ENCODE measurements around the gene NWD2.
"Not testable (repeated sequence)": the region's sequence is repeated elsewhere in the genome, so short reads cannot be mapped to it uniquely, and the experiment has no call there.

The NWD2 gene, protein sequence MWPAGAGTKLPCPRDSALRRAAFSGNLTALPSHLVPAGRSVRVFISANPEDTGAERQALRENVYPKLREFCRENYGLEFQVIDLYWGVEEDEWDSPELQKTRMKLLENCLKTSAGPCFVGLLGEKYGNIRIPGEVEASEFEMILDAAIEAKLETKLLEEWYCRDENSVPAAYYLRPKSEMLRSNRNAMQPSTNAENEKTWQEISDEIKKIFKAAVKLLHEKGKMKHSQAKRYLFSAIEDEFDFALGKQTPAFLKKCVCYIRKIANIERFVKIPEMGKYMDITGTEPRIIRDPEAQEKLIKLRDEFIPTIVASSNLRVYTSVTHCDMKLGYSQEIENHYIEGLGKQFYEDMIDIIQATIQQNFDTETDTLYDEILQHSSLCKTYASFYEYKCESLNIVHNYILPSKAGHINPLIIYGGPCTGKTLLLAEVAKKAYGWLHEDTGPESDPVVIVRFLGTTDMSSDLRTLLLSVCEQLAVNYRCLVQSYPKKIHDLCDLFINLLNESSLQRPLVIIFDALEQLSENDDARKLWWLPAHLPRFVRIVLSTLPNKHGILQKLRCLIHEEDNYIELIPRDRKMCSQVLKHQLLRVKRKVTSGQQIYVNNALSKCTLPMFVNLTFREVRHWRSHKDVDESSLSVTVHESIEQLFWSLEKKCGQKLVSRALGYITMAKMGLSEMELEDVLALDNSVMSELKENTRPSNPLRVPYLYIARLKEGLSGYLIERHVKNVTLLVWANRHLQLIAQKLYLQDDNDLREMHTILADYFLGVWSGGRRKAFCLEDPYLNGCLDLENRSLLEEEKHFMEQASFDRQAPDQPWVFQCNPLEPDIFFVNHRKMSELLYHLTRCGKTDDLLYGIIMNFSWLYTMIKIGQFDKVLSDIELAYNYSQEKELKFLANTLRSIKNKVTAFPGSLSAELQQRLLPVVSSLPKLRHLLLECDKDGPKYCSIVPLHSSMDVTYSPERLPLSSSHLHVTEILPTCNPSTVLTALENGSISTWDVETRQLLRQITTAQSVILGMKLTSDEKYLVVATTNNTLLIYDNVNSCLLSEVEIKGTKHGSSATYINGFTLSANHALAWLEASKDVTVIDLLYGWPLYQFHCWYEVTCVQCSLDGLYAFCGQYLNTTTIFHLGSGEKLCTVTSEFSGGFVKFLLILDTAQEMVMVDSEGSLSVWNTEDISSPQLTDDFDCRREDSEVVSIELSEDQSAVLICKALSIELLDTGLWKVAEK (N-terminal part only)

DNA sequence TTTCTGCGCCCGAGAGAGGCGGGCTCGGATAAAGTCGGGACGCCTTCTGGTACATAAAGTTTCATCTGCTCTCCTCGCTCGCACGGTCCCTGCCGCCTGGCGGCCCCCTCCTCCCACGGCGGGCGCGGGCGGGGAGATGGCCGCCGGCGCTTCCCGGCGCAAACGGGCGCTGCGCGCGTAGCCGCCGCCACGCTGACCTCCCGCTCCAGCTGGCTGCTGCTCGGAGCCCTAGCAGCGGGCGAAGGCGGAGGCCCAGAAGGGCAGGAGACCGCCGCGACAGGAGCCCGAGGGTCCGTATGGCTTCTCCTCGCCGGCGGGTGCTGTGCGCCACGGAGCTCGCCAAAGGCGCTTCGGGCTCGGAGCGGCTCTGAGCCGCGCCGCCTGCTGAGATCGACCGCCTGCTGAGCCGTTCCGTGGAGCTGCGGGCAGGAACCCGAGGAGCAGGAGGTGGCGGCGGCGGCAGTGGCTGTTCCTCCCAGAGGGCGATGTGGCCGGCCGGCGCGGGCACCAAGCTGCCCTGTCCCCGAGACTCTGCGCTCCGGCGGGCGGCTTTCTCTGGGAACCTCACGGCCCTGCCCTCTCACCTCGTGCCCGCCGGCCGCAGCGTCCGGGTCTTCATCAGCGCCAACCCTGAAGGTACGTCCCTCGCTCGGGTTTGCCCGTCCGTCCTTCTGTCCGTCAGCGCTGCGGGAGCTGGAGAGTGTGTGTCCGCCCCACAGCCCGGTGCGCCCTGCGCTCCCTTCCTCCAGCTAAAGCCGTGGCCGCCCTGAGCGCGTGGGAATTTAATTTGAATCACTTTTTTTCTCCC is at the start of gene NWD2:
Gene NWD2, plus strand, starts transcription at position 161 of the 808 bp plus-strand sequence. Its CDS starts 325 bp downstream, at position 486.
- Histone ChIP-seq H3K36me3 (ENCODE audit: control insufficient read depth, insufficient read depth, low read length) (no peaks in the 10 kb centered on the region), H3K9ac (ENCODE audit: low read depth, low read length) (peak within 1 kb of the TSS; percentile 47), H3K9me3 (ENCODE audit: control insufficient read depth, insufficient read depth, low read length) (no peaks in the 10 kb centered on the region), H3K4me3 (ENCODE audit: low read depth, low read length) (peak within 1 kb of the TSS; percentile 63), H3K4me1 (ENCODE audit: control insufficient read depth, insufficient read depth, low read length) (peaks cover 3% of the 10 kb centered on the region), H3K27me3 (ENCODE audit: control insufficient read depth, insufficient read depth, low read length) (peaks cover 85% of the 10 kb centered on the region)

DNA sequence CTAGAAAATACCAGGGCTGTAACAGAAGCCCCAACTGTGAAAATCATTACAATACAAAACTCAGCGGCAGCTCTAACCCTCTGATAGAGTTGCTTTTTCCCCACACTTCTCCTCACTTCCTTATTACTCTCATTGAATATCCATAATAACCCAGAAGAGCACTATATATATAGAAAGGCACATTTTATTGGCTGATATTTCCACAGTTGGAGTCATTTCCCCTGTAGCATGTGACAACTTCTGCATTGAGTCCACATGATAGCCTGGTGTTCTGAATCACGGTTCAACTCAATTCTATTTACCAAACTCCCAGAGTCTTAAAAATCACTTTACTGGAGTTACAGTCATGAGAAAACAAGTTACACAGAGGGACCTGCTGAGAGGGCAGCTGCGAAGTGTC is 46.6 kb upstream of the NWD2 start:
- H3K9me3 ChIP-seq (ENCODE audit: control insufficient read depth, insufficient read depth, low read length): no peaks in the 10 kb centered on the region
- no peaks in the 10 kb centered on the region for H3K27me3 ChIP-seq (ENCODE audit: control insufficient read depth, insufficient read depth, low read length)
- no peak overlapping the region for H3K4me3 ChIP-seq (ENCODE audit: low read depth, low read length)
- H3K4me1 ChIP-seq (ENCODE audit: control insufficient read depth, insufficient read depth, low read length): no peaks in the 10 kb centered on the region
- H3K9ac ChIP-seq (ENCODE audit: low read depth, low read length): no peak overlapping the region
- H3K36me3 ChIP-seq (ENCODE audit: control insufficient read depth, insufficient read depth, low read length): no peaks in the 10 kb centered on the region

DNA sequence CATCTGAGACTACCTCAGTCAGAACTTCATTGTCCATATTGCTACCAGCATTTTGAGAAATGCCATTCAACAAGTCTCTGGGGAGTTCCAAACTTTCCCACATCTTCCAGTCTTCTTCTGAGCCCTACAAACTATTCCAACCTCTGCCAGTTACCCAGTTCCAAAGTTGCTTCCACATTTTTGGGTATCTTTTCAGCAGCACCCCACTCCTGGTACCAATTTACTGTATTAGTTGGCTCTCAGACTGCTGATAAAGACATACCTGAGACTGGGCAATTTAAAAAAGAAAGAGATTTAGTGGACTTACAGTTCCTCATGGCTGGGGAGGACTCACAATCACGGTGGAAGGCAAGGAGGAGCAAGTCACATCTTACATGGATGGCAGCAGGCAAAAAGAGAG is 39.8 kb upstream of the NWD2 start:
- H3K9me3 ChIP-seq (ENCODE audit: control insufficient read depth, insufficient read depth, low read length); H3K27me3 ChIP-seq (ENCODE audit: control insufficient read depth, insufficient read depth, low read length): not testable (repeated sequence)

DNA sequence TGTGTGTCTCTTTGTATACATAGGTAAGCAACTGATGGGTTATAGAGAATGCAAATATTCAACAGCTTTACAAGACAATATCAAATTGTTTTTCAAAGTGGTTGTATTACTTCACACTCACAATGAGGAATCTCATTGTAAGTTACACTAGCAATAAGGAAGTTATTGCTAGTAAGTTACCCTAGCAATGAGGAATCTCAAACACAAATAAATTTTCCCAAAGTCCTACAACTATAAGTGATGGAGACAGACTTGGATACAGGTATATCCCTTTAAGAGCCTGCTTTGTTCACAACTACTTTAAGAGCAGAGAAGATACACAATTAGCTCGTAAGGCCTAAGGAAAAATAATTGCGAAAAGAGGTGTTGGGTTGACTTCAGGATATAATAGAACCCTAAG is 28.3 kb upstream of the NWD2 start:
- Histone ChIP-seq H3K27me3 (ENCODE audit: control insufficient read depth, insufficient read depth, low read length) (no peaks in the 10 kb centered on the region), H3K4me3 (ENCODE audit: low read depth, low read length) (no peak overlapping the region), H3K9ac (ENCODE audit: low read depth, low read length) (no peak overlapping the region), H3K36me3 (ENCODE audit: control insufficient read depth, insufficient read depth, low read length) (no peaks in the 10 kb centered on the region), H3K4me1 (ENCODE audit: control insufficient read depth, insufficient read depth, low read length) (no peaks in the 10 kb centered on the region), H3K9me3 (ENCODE audit: control insufficient read depth, insufficient read depth, low read length) (no peaks in the 10 kb centered on the region)

More for the DNA sequence above, 39.8 kb upstream of the NWD2 start:
- H3K4me3 ChIP-seq (ENCODE audit: low read depth, low read length); H3K4me1 ChIP-seq (ENCODE audit: control insufficient read depth, insufficient read depth, low read length); H3K36me3 ChIP-seq (ENCODE audit: control insufficient read depth, insufficient read depth, low read length); H3K9ac ChIP-seq (ENCODE audit: low read depth, low read length): not testable (repeated sequence)

DNA sequence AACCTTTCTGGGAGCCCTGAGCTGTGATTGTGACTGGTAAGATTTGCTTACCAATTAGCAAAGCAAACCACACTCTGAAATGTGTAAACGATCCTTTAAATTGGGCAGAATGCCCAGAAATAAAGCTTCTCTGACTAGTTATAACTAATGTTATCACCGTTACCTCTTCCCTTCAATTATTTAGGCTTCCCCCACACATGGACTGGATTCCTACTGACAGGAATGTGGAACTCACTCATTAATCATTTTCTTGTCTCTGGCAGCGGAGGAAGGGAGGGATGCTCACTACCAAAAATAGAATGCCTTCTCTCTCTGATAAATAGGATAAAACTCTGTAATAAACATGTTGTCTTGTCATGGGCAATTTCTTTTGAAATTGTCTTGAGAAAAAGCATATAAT is 25.3 kb upstream of the NWD2 start:
- no peak overlapping the region for H3K4me3 ChIP-seq (ENCODE audit: low read depth, low read length)
- no peaks in the 10 kb centered on the region for H3K36me3 ChIP-seq (ENCODE audit: control insufficient read depth, insufficient read depth, low read length)
- no peaks in the 10 kb centered on the region for H3K27me3 ChIP-seq (ENCODE audit: control insufficient read depth, insufficient read depth, low read length)
- H3K4me1 ChIP-seq (ENCODE audit: control insufficient read depth, insufficient read depth, low read length): no peaks in the 10 kb centered on the region
- H3K9me3 ChIP-seq (ENCODE audit: control insufficient read depth, insufficient read depth, low read length): no peaks in the 10 kb centered on the region
- H3K9ac ChIP-seq (ENCODE audit: low read depth, low read length): no peak overlapping the region

DNA sequence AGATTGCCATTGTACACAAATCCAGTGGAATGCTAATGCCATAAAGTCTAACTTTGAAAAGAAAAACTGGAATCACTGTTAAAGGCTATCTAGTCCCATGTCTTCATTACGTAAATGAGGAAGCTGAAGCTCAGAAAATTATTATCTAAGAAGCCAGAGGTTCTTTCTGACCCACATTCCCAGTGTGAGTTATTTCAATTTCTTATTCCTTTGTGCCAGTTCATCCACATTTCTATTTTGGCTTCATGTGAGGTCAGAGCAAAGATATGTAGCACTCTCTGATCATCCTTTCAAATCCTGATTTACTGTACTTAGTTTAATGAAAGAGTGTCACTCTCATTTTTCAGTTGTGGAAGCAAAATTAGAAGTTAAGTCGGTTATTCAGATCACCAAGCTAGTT is 24.6 kb upstream of the NWD2 start:
- Histone ChIP-seq H3K4me1 (ENCODE audit: control insufficient read depth, insufficient read depth, low read length) (no peaks in the 10 kb centered on the region), H3K27me3 (ENCODE audit: control insufficient read depth, insufficient read depth, low read length) (no peaks in the 10 kb centered on the region), H3K9ac (ENCODE audit: low read depth, low read length) (no peak overlapping the region), H3K36me3 (ENCODE audit: control insufficient read depth, insufficient read depth, low read length) (no peaks in the 10 kb centered on the region), H3K9me3 (ENCODE audit: control insufficient read depth, insufficient read depth, low read length) (no peaks in the 10 kb centered on the region), H3K4me3 (ENCODE audit: low read depth, low read length) (no peak overlapping the region)

DNA sequence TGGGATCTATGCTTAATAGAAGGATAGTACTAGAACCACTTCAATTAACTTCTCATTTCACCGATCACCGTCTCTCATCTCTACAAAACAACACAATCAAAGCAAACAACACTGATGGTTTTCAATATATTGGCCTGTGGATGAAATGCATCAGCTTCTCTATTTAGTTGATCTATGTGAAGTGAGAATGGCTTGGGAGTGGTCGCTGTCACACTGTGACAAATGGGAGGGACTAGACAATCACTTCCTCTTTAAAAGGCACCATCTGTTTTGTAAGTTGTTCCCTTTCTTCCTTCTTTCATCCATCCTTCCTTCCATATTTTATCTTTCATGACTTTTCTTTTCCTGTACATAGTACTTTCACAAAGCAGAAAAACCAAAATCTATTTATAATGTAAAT is 23.9 kb upstream of the NWD2 start:
- Histone ChIP-seq H3K4me3 (ENCODE audit: low read depth, low read length) (no peak overlapping the region), H3K9me3 (ENCODE audit: control insufficient read depth, insufficient read depth, low read length) (no peaks in the 10 kb centered on the region), H3K9ac (ENCODE audit: low read depth, low read length) (no peak overlapping the region), H3K4me1 (ENCODE audit: control insufficient read depth, insufficient read depth, low read length) (no peaks in the 10 kb centered on the region), H3K36me3 (ENCODE audit: control insufficient read depth, insufficient read depth, low read length) (no peaks in the 10 kb centered on the region), H3K27me3 (ENCODE audit: control insufficient read depth, insufficient read depth, low read length) (no peaks in the 10 kb centered on the region)

DNA sequence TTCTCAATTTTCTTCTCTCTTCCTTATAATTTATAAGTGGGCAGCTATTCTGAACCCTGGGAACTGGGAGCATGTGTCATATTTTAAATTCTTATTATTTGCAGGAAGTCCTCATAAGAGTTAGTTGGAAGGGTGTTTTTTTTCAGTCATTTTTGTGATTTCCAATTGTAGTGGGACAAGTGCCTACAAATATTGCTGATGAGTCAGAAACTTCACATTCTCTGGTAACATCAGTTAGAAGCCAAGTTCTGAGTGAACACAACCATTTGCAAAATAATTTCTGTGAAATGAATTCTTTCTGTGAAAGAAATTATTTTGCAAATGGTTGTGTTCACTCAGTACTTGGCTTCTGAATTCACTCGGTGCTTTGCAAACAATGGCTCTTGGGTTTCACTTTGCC is 20.8 kb upstream of the NWD2 start:
- Histone ChIP-seq H3K4me1 (ENCODE audit: control insufficient read depth, insufficient read depth, low read length) (no peaks in the 10 kb centered on the region), H3K27me3 (ENCODE audit: control insufficient read depth, insufficient read depth, low read length) (no peaks in the 10 kb centered on the region), H3K9me3 (ENCODE audit: control insufficient read depth, insufficient read depth, low read length) (no peaks in the 10 kb centered on the region), H3K9ac (ENCODE audit: low read depth, low read length) (no peak overlapping the region), H3K36me3 (ENCODE audit: control insufficient read depth, insufficient read depth, low read length) (no peaks in the 10 kb centered on the region), H3K4me3 (ENCODE audit: low read depth, low read length) (no peak overlapping the region)

DNA sequence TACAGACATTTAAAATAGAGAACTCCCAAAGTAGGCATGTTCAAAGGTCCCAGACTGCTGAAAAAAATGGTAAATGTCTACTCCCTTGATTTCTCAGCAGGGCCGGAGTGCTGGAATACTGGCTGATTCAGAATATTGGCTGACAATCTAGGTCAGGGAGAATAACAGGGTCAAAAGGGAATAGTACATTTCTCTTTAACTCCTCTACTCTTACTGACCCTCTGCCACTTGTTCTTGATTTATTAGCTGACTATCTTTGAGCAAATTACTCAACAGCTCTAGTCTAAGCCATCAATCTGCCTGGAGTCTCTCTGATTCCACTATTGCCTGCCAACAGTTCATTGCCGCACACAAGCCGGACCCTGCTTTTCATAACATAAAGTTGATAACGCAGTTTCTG is 19.7 kb upstream of the NWD2 start:
- no peaks in the 10 kb centered on the region for H3K27me3 ChIP-seq (ENCODE audit: control insufficient read depth, insufficient read depth, low read length)
- H3K9me3 ChIP-seq (ENCODE audit: control insufficient read depth, insufficient read depth, low read length): no peaks in the 10 kb centered on the region
- H3K4me3 ChIP-seq (ENCODE audit: low read depth, low read length): no peak overlapping the region
- no peaks in the 10 kb centered on the region for H3K4me1 ChIP-seq (ENCODE audit: control insufficient read depth, insufficient read depth, low read length)
- H3K9ac ChIP-seq (ENCODE audit: low read depth, low read length): no peak overlapping the region
- no peaks in the 10 kb centered on the region for H3K36me3 ChIP-seq (ENCODE audit: control insufficient read depth, insufficient read depth, low read length)

DNA sequence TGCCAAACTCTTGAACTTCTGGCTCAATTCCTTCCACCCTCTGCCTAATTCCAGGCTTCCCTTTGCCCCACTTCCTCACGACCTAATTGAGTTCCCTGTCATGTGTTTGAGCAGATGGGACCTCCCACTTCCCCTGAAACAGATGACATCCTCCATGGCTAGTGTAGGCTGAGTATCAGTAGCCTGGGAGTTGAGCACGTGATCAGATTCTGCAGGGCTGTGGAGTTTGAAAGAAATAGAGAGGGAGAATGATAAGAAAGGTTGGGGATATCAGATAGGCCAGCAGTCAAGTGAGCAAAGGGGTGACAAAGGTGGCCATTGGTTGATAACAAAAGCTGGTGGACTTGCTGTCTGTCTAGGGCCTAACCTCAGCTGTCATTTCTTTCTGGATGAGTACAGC is 18.8 kb upstream of the NWD2 start:
- Histone ChIP-seq H3K36me3 (ENCODE audit: control insufficient read depth, insufficient read depth, low read length) (no peaks in the 10 kb centered on the region), H3K4me3 (ENCODE audit: low read depth, low read length) (no peak overlapping the region), H3K4me1 (ENCODE audit: control insufficient read depth, insufficient read depth, low read length) (no peaks in the 10 kb centered on the region), H3K9ac (ENCODE audit: low read depth, low read length) (no peak overlapping the region), H3K27me3 (ENCODE audit: control insufficient read depth, insufficient read depth, low read length) (no peaks in the 10 kb centered on the region), H3K9me3 (ENCODE audit: control insufficient read depth, insufficient read depth, low read length) (no peaks in the 10 kb centered on the region)

DNA sequence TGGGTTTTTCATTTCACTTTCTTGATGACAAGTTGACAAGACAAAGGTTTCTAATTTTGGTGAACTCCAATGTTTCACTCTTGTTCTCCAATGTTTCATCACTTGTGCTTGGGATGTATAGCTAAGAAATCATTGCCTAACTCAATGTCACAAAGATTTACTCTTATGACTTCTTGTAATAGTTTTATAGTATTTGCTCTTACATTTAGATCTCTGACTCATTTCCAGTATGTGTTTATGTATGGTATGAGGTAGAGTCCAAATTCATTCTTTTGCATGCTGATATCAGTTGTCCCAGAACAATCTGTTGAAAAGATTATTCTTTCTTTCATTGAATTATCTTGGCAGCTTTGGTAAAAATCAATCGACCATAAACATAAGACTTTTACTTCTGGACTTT is 12.2 kb upstream of the NWD2 start:
- Histone ChIP-seq H3K9me3 (ENCODE audit: control insufficient read depth, insufficient read depth, low read length) (no peaks in the 10 kb centered on the region), H3K27me3 (ENCODE audit: control insufficient read depth, insufficient read depth, low read length) (no peaks in the 10 kb centered on the region), H3K36me3 (ENCODE audit: control insufficient read depth, insufficient read depth, low read length) (no peaks in the 10 kb centered on the region), H3K4me3 (ENCODE audit: low read depth, low read length) (no peak overlapping the region), H3K9ac (ENCODE audit: low read depth, low read length) (no peak overlapping the region), H3K4me1 (ENCODE audit: control insufficient read depth, insufficient read depth, low read length) (no peaks in the 10 kb centered on the region)

Data from iPS-15b (cell line).